CD4-positive, alpha-beta T cell (primary cell): Measurements from ENCODE around the gene TEX13B. TPM values are rescaled to one million over a fixed set of nuclear protein-coding genes. Genes with fewer than 3 reads are reported as not detected.
A peak's percentile ranks its signal among the peaks of the same experiment; 100 is the strongest.

Experiments used
- ATAC-seq: fragments of 200-7000 bp; cut with Tn5 transposase; one replicate; pipeline ENCODE4 v1.10.0; 2022; ENCODE audit warnings: mild to moderate bottlenecking; ENCODE audit not compliant: poor library complexity
- CTCF ChIA-PET: fragments of 350-600 bp; sonication (Branson Sonifier 250); formaldehyde crosslinking; loops from one replicate; lab custom pipeline; 2021; ENCODE audit warnings: antibody characterized with exemption, inconsistent platforms; lab: Charles Lee
- POLR2A ChIA-PET: fragments of 350-600 bp; sonication (Branson Sonifier 250); formaldehyde crosslinking; loops from one replicate; lab custom pipeline; 2021; ENCODE audit warnings: antibody characterized with exemption, inconsistent platforms; lab: Charles Lee
- DNase-seq, 14 experiments: peaks; one replicate each; pipeline ENCODE4 v3.0.0-alpha.2; 2013 to 2020; ENCODE audit warnings: mixed read lengths in 2 of 14
- H3K27ac ChIP-seq, 2 donors: one replicate each; pipeline versions ENCODE4 v1.5.1 to v1.7.0; 2013; ENCODE audit warnings: low read length in 2 of 2, low read depth in 1 of 2, mild to moderate bottlenecking in 1 of 2
- H3K27me3 ChIP-seq, 2 experiments: 1 replicate in 1 of 2; 2 replicates in 1 of 2; pipeline versions ENCODE4 v1.6.1 to v1.7.0; 2013; ENCODE audit warnings: low read length in 2 of 2, control low read depth in 1 of 2, mild to moderate bottlenecking in 1 of 2, moderate library complexity in 1 of 2; ENCODE audit not compliant: insufficient read depth in 2 of 2, control insufficient read depth in 1 of 2
- H3K36me3 ChIP-seq: one replicate; pipeline ENCODE4 v1.6.1; 2013; ENCODE audit warnings: low read length, control low read depth; ENCODE audit not compliant: insufficient read depth
- H3K4me1 ChIP-seq: one replicate; pipeline ENCODE4 v1.6.1; 2013; ENCODE audit warnings: low read length, control low read depth; ENCODE audit not compliant: insufficient read depth
- H3K4me3 ChIP-seq: one replicate; pipeline ENCODE4 v1.5.1; 2013; ENCODE audit warnings: mild to moderate bottlenecking, low read length, moderate library complexity
- H3K9me3 ChIP-seq, 2 experiments: 1 replicate in 1 of 2; 2 replicates in 1 of 2; pipeline versions ENCODE4 v1.6.1 to v1.7.0; 2013; ENCODE audit warnings: low read length in 2 of 2, mild to moderate bottlenecking in 2 of 2, control low read depth in 1 of 2, moderate library complexity in 1 of 2; ENCODE audit not compliant: control insufficient read depth in 1 of 2, insufficient read depth in 1 of 2
- H3K27ac Mint-ChIP-seq: one replicate; pipeline ENCODE4 v1.8.0; 2020; ENCODE audit warnings: mixed read lengths
- H3K27me3 Mint-ChIP-seq: one replicate; pipeline ENCODE4 v1.8.0; 2021; ENCODE audit warnings: mixed read lengths
- H3K36me3 Mint-ChIP-seq: one replicate; pipeline ENCODE4 v1.8.0; 2021; ENCODE audit warnings: low read depth, mixed read lengths
- H3K4me1 Mint-ChIP-seq: one replicate; pipeline ENCODE4 v1.8.0; 2021; ENCODE audit warnings: low read depth, mixed read lengths
- H3K4me3 Mint-ChIP-seq: one replicate; pipeline ENCODE4 v1.8.0; 2020; ENCODE audit warnings: mild to moderate bottlenecking, mixed read lengths
- H3K9me3 Mint-ChIP-seq: one replicate; pipeline ENCODE4 v1.8.0; 2020; ENCODE audit warnings: mixed read lengths
- CTCF ChIP-seq: fragments of 200-600 bp; IDR thresholded peaks from one replicate; pipeline ENCODE4 v1.8.0; 2022; ENCODE audit warnings: antibody characterized with exemption, mild to moderate bottlenecking
- intact Hi-C, 2 experiments: fragments of 100-400 bp; cut with DNase I in 1 of 2; cut with micrococcal nuclease in 1 of 2; formaldehyde crosslinking; loops; one replicate each; pipeline versions ENCODE4 v1.15.1 to v1.9.0; 2023 to 2025; cut with DNase I, micrococcal nuclease
- total RNA-seq, 174 experiments: library from RNA in 2 of 174; stranded (reverse) in 2 of 174; gene quantifications; one replicate each; pipeline ENCODE4 v1.2.3 and lab custom pipeline; 2021 to 2026

TEX13B gene
- total RNA-seq, 2 experiments from 2014 or later = not detected

- Mint-ChIP-seq H3K4me3 (peak overlapping the region; percentile 56), H3K9me3 (no peaks in the 10 kb centered on the region), H3K4me1 (peaks cover 87% of the 10 kb centered on the region), H3K27me3 (no peaks in the 10 kb centered on the region), H3K36me3 (peaks cover 15% of the 10 kb centered on the region), H3K27ac (peak overlapping the region; percentile 92)
- ATAC-seq (peak; percentile 88), DNase-seq (peak in 4 of 14 experiments; percentile 8 to 56 (median 14))
- Histone ChIP-seq H3K27me3 (no peaks in the 10 kb centered on the region), H3K4me3 (no peak overlapping the region), H3K9me3 (no peaks in the 10 kb centered on the region), H3K4me1 (peaks cover 3% of the 10 kb centered on the region), H3K36me3 (no peaks in the 10 kb centered on the region), H3K27ac (no peak overlapping the region)
- ChIA-PET CTCF (no interaction called here), POLR2A (no interaction called here)
- intact Hi-C loops = loop anchor here in 1 of 2 experiments (1.0 kb wide), 1 partner anchor 8 kb away; no protein-coding TSS in a partner anchor
- no peak for TF ChIP-seq CTCF
Measured at GRCh38 chrX:108025954-108026600, 43.9 kb upstream of the TEX13B start.

- no peak for DNase-seq
- POLR2A ChIA-PET = no interaction called here
- H3K27me3 Mint-ChIP-seq = no peaks in the 10 kb centered on the region
- Histone ChIP-seq H3K4me1 (peaks cover 8% of the 10 kb centered on the region), H3K9me3 (no peaks in the 10 kb centered on the region), H3K36me3 (no peaks in the 10 kb centered on the region), H3K4me3 (no peak overlapping the region), H3K27ac (no peak overlapping the region), H3K27me3 (no peaks in the 10 kb centered on the region)
- H3K9me3 Mint-ChIP-seq = no peaks in the 10 kb centered on the region
- CTCF ChIA-PET = no interaction called here
- peaks cover 87% of the 10 kb centered on the region for H3K4me1 Mint-ChIP-seq
- intact Hi-C loops = no loop called here
- peaks cover 15% of the 10 kb centered on the region for H3K36me3 Mint-ChIP-seq
- TF ChIP-seq CTCF = no peak
- ATAC-seq = no peak
- H3K27ac Mint-ChIP-seq = peak overlapping the region; percentile 92
- H3K4me3 Mint-ChIP-seq = no peak overlapping the region
Measured at GRCh38 chrX:108025376-108025775, 43.2 kb upstream of the TEX13B start.

GRCh38 chrX:108022491-108023089 lies 40.4 kb upstream of the TEX13B start:
- intact Hi-C loops = no loop called here
- Histone ChIP-seq H3K4me3 (no peak overlapping the region), H3K27me3 (no peaks in the 10 kb centered on the region), H3K4me1 (peaks cover 23% of the 10 kb centered on the region), H3K27ac (no peak overlapping the region), H3K9me3 (no peaks in the 10 kb centered on the region), H3K36me3 (no peaks in the 10 kb centered on the region)
- ChIA-PET CTCF (interaction anchor here (1.3 to 1.5 kb wide), 2 partner anchors 14 to 21 kb away, joined by 3 to 5 read pairs; no protein-coding TSS in a partner anchor), POLR2A (interaction anchor here (0.6 kb wide), 1 partner anchor 69 kb away, joined by 3 read pairs; the partner anchor contains the start of gene ATG4A)
- Mint-ChIP-seq H3K4me1 (peaks cover 89% of the 10 kb centered on the region), H3K36me3 (peaks cover 22% of the 10 kb centered on the region), H3K4me3 (peak overlapping the region; percentile 64), H3K9me3 (no peaks in the 10 kb centered on the region), H3K27me3 (no peaks in the 10 kb centered on the region), H3K27ac (peak overlapping the region; percentile 100)
- no peak for TF ChIP-seq CTCF
- no peak for ATAC-seq
- DNase-seq = peak in 3 of 14 experiments; percentile 7 to 29 (median 20)
